Jurkat, Clone E6-1 (cell line): ENCODE results near the gene EXOC3L4. TPM values are rescaled to one million over a fixed set of nuclear protein-coding genes. Genes with fewer than 3 reads are reported as not detected.
"Not testable (repeated sequence)": the region's sequence is repeated elsewhere in the genome, so short reads cannot be mapped to it uniquely, and the experiment has no call there.

Experiments used
- DNase-seq: peaks from one replicate; pipeline ENCODE4 v3.0.0-alpha.2; 2011; ENCODE audit warnings: low read depth, low spot score
- H3K4me3 ChIP-seq: 2 replicates; pipeline ENCODE4 v1.5.1; 2011; ENCODE audit warnings: mild to moderate bottlenecking, low read length, control low read depth, moderate library complexity
- polyA plus RNA-seq: library from polyadenylated mRNA; unstranded; fragments of >200 nt; gene quantifications from one replicate; pipeline ENCODE4 v1.2.1, GENCODE V29; 2012; ENCODE audit warnings: missing spikeins; ENCODE audit not compliant: insufficient read length, insufficient read depth

The EXOC3L4 gene
- not detected for polyA plus RNA-seq

- DNase-seq = no peak
- H3K4me3 ChIP-seq = no peak within 1 kb of the TSS
These were observed at the start of gene EXOC3L4 for GRCh38 chr14:103094406-103095209. Gene EXOC3L4 (plus strand): TSS chr14:103094725. CDS start chr14:103100220, 5,495 bp downstream.

GRCh38 chr14:103045371-103045869, 49.1 kb upstream of the EXOC3L4 start:
- no peak for DNase-seq
- no peak overlapping the region for H3K4me3 ChIP-seq

DNA sequence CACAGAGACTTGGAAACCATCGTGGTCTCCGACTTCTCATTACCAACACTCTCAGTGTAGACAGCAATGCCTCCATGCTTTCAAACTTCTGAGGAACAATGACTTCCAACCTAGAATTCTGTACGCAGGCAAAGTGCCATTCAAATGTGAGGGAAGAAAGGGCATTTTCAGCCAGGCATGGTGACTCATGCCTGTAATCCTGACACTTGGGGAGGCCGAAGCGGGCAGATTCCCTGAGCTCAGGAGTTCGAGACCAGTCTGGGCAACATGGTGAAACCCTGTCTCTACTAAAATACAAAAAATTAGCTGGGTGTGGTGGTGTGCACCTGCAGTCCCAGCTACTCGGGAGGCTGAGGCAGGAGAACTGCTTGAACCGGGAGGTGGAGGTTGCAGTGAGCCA, 47.1 kb upstream of the EXOC3L4 start:
- not testable (repeated sequence) for DNase-seq, H3K4me3 ChIP-seq

DNA sequence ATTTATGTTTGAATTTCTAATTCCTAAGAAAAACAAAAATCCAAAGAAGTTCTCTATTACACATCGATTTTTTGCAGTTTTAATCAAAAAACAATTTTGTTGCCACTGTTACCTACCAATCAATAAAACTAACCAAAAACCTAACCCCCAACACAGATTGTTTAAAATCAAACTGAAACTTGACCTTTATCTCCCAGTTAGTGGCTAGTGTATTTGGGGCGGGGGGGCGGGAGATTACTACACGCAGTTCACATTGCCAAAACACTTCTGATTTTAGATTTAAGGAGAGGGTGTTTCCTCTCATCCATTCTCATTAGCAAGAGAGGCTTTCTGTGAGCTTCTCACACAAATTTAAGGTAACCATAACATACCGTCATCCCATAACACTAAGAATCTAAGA, 43.6 kb upstream of the EXOC3L4 start:
- no peak for DNase-seq
- H3K4me3 ChIP-seq = no peak overlapping the region

GRCh38 chr14:103052407-103052806, 42.1 kb upstream of the EXOC3L4 start:
- DNase-seq = no peak
- H3K4me3 ChIP-seq = no peak overlapping the region

GRCh38 chr14:103055695-103056094, 38.8 kb upstream of the EXOC3L4 start:
- H3K4me3 ChIP-seq = no peak overlapping the region

DNA sequence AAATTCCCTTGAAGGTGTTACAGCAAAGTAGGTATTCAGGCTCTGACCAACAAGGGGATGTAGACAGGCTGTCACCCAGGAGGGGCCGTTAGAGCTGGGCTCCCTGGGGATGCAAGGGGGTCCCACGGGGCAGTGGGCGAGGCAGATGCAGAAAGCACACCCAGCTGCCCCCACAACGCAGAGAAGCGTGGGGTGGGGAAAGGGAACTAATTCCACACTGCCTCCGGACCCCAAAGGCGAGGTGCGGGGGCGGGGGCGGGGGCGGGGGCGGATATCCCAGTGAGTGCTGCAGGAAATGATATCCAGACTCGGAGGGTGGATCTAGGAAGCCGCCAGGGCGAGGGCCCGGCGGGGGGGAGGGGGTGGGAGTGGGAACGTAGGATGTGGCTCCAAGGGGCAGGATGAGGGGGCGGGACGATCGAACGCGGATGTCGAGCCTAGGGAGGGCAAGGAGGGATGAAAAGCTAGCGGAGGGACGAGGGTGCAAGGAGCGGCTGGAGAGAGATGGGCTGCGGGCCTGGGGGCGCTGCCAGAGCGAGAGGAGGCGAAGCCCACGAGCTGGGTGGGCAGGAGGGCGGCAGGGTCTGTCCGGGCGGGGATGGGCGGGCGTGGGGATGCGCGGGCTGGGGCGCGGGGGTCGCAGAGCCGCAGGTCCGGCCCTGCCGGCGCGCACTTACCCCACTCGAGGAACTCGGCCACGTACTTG, 38.0 kb upstream of the EXOC3L4 start:
- DNase-seq = no peak
- no peak overlapping the region for H3K4me3 ChIP-seq

More at GRCh38 chr14:103055695-103056094, 38.8 kb upstream of the EXOC3L4 start:
- no peak for DNase-seq

GRCh38 chr14:103057028-103057371, 37.5 kb upstream of the EXOC3L4 start:
- DNase-seq = no peak
- H3K4me3 ChIP-seq = no peak overlapping the region

- no peak for DNase-seq
- no peak within 1 kb of the TSS for H3K4me3 ChIP-seq
These were observed 37.0 kb upstream of the EXOC3L4 start, which contains the start of gene CDC42BPB for GRCh38 chr14:103057372-103058163. Gene CDC42BPB (minus strand): TSS chr14:103057549. CDS start chr14:103057173, 376 bp downstream.

- no peak for DNase-seq
- H3K4me3 ChIP-seq = no peak overlapping the region
These were observed 36.1 kb upstream of the EXOC3L4 start for GRCh38 chr14:103058164-103059055.

GRCh38 chr14:103059556-103059955, 35.0 kb upstream of the EXOC3L4 start:
- no peak for DNase-seq
- no peak overlapping the region for H3K4me3 ChIP-seq

- no peak for DNase-seq
- no peak overlapping the region for H3K4me3 ChIP-seq
These were observed 33.0 kb upstream of the EXOC3L4 start for GRCh38 chr14:103061482-103061976.

GRCh38 chr14:103064436-103064835, 30.1 kb upstream of the EXOC3L4 start:
- no peak overlapping the region for H3K4me3 ChIP-seq
- no peak for DNase-seq

GRCh38 chr14:103064978-103065377, 29.5 kb upstream of the EXOC3L4 start:
- H3K4me3 ChIP-seq = no peak overlapping the region
- DNase-seq = no peak

DNA sequence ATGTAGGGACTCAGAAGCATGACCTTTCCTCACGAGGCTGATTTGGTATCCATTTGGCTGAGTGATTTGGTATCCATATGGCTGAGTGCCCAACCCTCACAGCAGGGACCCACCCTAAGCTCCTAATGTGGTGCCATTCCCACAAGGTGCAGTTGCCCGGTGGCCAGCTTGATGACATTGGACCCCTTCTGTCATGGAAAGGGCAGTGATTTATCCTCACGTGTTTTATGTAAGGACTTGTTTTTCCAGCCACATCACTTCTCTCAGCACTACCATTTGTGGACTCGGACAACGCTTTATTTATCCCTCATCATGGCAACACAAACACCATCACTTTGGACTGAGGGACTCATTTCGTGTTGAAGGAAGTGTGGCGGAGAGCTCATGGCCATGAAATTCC, 28.7 kb upstream of the EXOC3L4 start:
- H3K4me3 ChIP-seq = no peak overlapping the region
- DNase-seq = no peak

DNA sequence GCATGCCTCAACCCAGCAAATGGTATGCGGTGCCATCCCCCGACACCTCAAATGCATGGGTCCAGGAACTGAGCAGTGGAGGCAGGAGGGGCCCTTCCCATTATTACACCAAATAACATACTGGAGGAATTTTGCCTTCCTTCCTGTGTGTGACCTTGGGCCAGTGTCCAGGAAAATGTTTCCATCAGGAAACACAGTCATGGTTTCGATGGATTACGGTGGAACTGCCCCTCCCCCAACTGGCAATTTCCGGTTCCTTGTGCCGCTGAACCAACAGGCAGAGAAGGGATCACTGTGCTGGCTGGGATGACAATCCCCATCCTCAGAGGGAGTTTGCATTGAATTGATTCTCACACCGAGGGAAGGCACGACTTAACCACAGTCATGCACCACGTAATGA, 28.1 kb upstream of the EXOC3L4 start:
- no peak for DNase-seq

GRCh38 chr14:103067231-103067954, 27.1 kb upstream of the EXOC3L4 start:
- no peak for DNase-seq
- H3K4me3 ChIP-seq = no peak overlapping the region

More for the DNA sequence above, 28.1 kb upstream of the EXOC3L4 start:
- H3K4me3 ChIP-seq = no peak overlapping the region
